Activated T-cell treated with anti-CD3 and anti-CD28 coated beads, Interleukin-2, amount 50 U/mL, for 4 hours (primary cell): ENCODE results near the gene RIOX2. TPM values are rescaled to one million over a fixed set of nuclear protein-coding genes. Genes with fewer than 3 reads are reported as not detected.
A peak's percentile ranks its signal among the peaks of the same experiment; 100 is the strongest.
"Not testable (repeated sequence)": the region's sequence is repeated elsewhere in the genome, so short reads cannot be mapped to it uniquely, and the experiment has no call there.

ENCODE experiments used
- ATAC-seq, 2 donors: fragments of 200-7000 bp; cut with Tn5 transposase; one replicate each; pipeline ENCODE4 v1.10.0; 2021
- DNase-seq: peaks from one replicate; pipeline ENCODE4 v3.0.0-alpha.2; 2020
- H3K27me3 Mint-ChIP-seq: one replicate; pipeline ENCODE4 v1.8.0; 2021; ENCODE audit warnings: low read depth, mixed read lengths
- H3K36me3 Mint-ChIP-seq: one replicate; pipeline ENCODE4 v1.8.0; 2022; ENCODE audit warnings: mixed read lengths; ENCODE audit not compliant: insufficient read depth
- H3K4me1 Mint-ChIP-seq: one replicate; pipeline ENCODE4 v1.8.0; 2021; ENCODE audit warnings: low read depth, mixed read lengths
- H3K4me3 Mint-ChIP-seq: one replicate; pipeline ENCODE4 v1.8.0; 2021; ENCODE audit warnings: mild to moderate bottlenecking, moderate library complexity, mixed read lengths
- H3K9me3 Mint-ChIP-seq: one replicate; pipeline ENCODE4 v1.8.0; 2021; ENCODE audit warnings: mixed read lengths
- total RNA-seq, 3 donors: library from RNA; stranded (reverse); gene quantifications; one replicate each; pipeline ENCODE4 v1.2.1, GENCODE V29; 2021

Gene RIOX2
- total RNA-seq: 10 to 100 TPM; 51.2 to 61.3 (median 56.3) TPM

GRCh38 chr3:97971679-97972567 lies at the start of gene RIOX2:
RIOX2 (minus strand) TSS chr3:97972431; CDS start chr3:97967593, 4,838 bp downstream.
- peak within 1 kb of the TSS; percentile 86 for H3K4me3 Mint-ChIP-seq
- H3K4me1 Mint-ChIP-seq: peaks cover 54% of the 10 kb centered on the region
- H3K36me3 Mint-ChIP-seq: peaks cover 10% of the 10 kb centered on the region
- peak; percentile 92 for ATAC-seq
- DNase-seq: peak; percentile 77
- no peaks in the 10 kb centered on the region for H3K9me3 Mint-ChIP-seq
- H3K27me3 Mint-ChIP-seq: no peaks in the 10 kb centered on the region

DNA sequence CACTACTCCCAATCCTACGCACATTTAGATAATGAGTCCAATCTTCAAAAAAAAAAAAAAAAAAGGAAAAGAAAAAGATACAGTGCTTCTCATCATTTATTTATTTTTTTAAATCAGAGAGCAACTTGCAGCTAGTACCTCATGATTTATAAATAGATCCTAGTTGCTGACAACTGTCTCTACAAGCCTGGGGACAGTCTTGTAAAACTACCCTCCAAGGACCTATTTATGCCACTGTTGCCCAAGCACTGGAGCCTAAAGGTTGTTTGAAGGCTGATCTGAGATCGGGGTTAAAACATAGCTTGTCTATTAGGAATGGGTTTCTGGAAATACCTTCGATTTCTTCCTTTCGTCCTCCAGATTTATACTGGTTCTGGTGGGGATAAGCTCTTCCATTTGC lies 48.2 kb upstream of the RIOX2 start:
- Mint-ChIP-seq H3K4me3 (no peak overlapping the region), H3K4me1 (peaks cover 4% of the 10 kb centered on the region), H3K9me3 (no peaks in the 10 kb centered on the region), H3K27me3 (peaks cover 3% of the 10 kb centered on the region), H3K36me3 (no peaks in the 10 kb centered on the region)
- DNase-seq (no peak), ATAC-seq (no peak)

- ATAC-seq (no peak), DNase-seq (no peak)
- Mint-ChIP-seq H3K9me3 (no peaks in the 10 kb centered on the region), H3K4me3 (no peak overlapping the region), H3K36me3 (no peaks in the 10 kb centered on the region), H3K27me3 (peaks cover 3% of the 10 kb centered on the region), H3K4me1 (peaks cover 3% of the 10 kb centered on the region)
These were observed 46.1 kb upstream of the RIOX2 start for GRCh38 chr3:98018301-98018700.

GRCh38 chr3:98014268-98014585 lies 42.0 kb upstream of the RIOX2 start:
- H3K27me3 Mint-ChIP-seq: no peaks in the 10 kb centered on the region
- DNase-seq (no peak), ATAC-seq (no peak)
- H3K36me3 Mint-ChIP-seq: no peaks in the 10 kb centered on the region
- H3K4me3 Mint-ChIP-seq: no peak overlapping the region
- no peaks in the 10 kb centered on the region for H3K4me1 Mint-ChIP-seq
- H3K9me3 Mint-ChIP-seq: no peaks in the 10 kb centered on the region

- H3K27me3 Mint-ChIP-seq: no peaks in the 10 kb centered on the region
- ATAC-seq: no peak
These were observed 41.4 kb upstream of the RIOX2 start for GRCh38 chr3:98013411-98014267.

GRCh38 chr3:98012979-98013378 lies 40.7 kb upstream of the RIOX2 start:
- no peaks in the 10 kb centered on the region for H3K27me3 Mint-ChIP-seq
- H3K36me3 Mint-ChIP-seq: no peaks in the 10 kb centered on the region
- DNase-seq: no peak
- no peak overlapping the region for H3K4me3 Mint-ChIP-seq
- no peaks in the 10 kb centered on the region for H3K9me3 Mint-ChIP-seq
- H3K4me1 Mint-ChIP-seq: no peaks in the 10 kb centered on the region
- no peak for ATAC-seq

More at GRCh38 chr3:98013411-98014267, 41.4 kb upstream of the RIOX2 start:
- H3K36me3 Mint-ChIP-seq: no peaks in the 10 kb centered on the region
- no peaks in the 10 kb centered on the region for H3K9me3 Mint-ChIP-seq
- DNase-seq: no peak
- no peaks in the 10 kb centered on the region for H3K4me1 Mint-ChIP-seq
- no peak overlapping the region for H3K4me3 Mint-ChIP-seq

DNA sequence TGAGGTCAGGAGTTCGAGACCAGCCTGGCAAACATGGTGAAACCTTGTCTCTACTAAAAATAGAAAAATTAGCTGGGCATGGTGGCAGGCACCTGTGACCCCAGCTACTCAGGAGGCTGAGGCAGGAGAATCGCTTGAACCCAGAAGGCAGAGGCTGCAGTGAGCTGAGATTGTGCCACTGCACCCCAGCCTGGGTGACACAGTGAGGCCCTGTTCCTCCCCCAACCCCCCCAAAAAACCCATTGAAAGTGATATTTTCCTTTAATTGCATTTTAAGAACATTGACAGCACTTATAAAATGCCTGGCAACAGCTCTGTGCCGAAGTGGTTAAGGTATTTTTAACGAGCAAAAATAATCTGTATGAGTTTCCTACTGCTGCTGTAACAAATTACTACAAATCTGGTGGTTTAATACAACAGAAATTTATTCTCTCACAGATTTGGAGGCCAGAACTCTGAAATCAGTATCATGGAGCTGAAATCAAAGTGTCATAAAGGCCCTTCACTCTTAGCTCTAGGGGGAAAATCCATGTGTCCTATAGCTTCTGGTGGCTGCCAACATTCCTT lies 38.7 kb upstream of the RIOX2 start:
- not testable (repeated sequence) for ATAC-seq, DNase-seq, H3K9me3 Mint-ChIP-seq, H3K4me3 Mint-ChIP-seq, H3K4me1 Mint-ChIP-seq, H3K27me3 Mint-ChIP-seq, H3K36me3 Mint-ChIP-seq

- Mint-ChIP-seq H3K27me3 (no peaks in the 10 kb centered on the region), H3K4me3 (no peak overlapping the region), H3K4me1 (no peaks in the 10 kb centered on the region), H3K36me3 (no peaks in the 10 kb centered on the region), H3K9me3 (no peaks in the 10 kb centered on the region)
- DNase-seq (no peak), ATAC-seq (no peak)
These were observed 38.1 kb upstream of the RIOX2 start for GRCh38 chr3:98010194-98010882.

DNA sequence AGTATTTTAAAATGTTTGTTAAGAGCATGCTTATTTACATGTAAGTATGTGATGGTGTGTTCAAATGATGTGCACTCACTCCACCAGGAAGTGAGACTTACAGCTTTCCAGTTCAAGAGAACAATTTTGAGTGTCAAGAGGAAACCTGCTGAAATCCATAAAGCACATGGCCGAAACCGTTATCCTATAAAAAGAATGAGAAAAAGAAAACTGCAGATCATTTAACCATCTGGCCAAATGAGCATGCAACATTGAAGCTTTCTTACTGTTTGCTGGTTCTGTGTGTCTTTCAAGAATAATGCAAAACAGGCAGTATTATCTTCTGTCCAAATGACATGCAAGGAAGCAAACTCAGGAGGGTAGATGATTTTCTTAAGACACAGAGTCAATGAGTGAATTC lies 36.6 kb upstream of the RIOX2 start:
- no peaks in the 10 kb centered on the region for H3K27me3 Mint-ChIP-seq
- ATAC-seq (no peak), DNase-seq (no peak)
- peaks cover 3% of the 10 kb centered on the region for H3K4me1 Mint-ChIP-seq
- H3K9me3 Mint-ChIP-seq: no peaks in the 10 kb centered on the region
- H3K36me3 Mint-ChIP-seq: no peaks in the 10 kb centered on the region
- no peak overlapping the region for H3K4me3 Mint-ChIP-seq

- peaks cover 10% of the 10 kb centered on the region for H3K4me1 Mint-ChIP-seq
- H3K36me3 Mint-ChIP-seq: no peaks in the 10 kb centered on the region
- no peaks in the 10 kb centered on the region for H3K27me3 Mint-ChIP-seq
These were observed 33.2 kb upstream of the RIOX2 start for GRCh38 chr3:98005438-98005837.

DNA sequence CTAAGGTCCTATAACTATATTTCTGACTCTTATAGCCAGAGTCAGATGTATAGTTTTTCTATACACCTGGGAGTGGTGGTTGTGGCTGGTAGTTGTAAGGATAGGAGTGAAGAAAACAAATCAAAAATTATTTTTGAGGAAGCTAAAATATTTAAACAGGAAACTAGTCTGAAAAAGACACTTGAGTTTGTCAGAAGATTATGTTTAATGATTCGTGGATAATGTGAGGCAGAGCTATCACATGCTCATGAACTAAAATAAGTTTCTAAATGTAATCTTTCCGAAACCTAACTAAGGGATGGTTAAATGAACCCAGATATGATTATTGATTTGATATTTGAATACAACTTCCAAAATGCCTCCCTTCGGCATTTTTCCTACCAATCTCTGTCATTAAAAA lies 32.5 kb upstream of the RIOX2 start:
- DNase-seq (no peak), ATAC-seq (no peak)
- no peak overlapping the region for H3K4me3 Mint-ChIP-seq
- peaks cover under 1% of the 10 kb centered on the region for H3K27me3 Mint-ChIP-seq
- no peaks in the 10 kb centered on the region for H3K9me3 Mint-ChIP-seq
- H3K4me1 Mint-ChIP-seq: peaks cover 10% of the 10 kb centered on the region
- no peaks in the 10 kb centered on the region for H3K36me3 Mint-ChIP-seq

More at GRCh38 chr3:98005438-98005837, 33.2 kb upstream of the RIOX2 start:
- no peak for DNase-seq
- ATAC-seq: no peak
- Mint-ChIP-seq H3K4me3 (no peak overlapping the region), H3K9me3 (no peaks in the 10 kb centered on the region)

DNA sequence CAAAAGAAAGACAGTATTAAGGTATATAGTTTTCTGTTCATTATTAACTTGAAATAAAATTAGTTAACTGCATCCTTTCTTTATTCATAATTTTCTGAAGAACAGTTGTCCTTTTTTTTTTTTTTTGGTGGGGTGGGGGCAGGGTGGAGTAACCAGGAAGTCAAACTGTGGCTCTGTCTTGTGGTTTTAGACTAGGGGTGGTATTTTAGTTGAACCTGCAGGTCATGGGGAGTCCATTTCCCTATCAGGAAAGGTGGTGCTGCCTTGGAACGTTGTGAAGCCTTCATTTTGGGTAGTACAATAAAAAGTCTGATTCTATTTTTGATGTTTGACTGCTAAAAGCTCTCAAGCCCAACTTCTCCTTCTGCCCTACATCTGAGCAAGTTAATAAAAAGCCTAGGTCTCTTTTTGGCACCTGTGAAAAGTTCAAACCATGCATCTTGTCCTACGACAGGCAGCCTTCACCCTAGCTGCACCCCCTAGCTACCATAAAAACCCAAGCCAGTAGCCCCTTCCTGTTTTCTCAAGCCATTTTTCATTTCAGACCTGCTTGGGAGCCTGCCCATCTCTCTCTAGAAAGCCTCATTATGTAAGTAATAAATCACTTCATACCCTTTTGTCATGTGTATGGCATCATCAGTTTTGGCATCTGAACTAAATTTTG lies 31.2 kb upstream of the RIOX2 start:
- peaks cover 10% of the 10 kb centered on the region for H3K4me1 Mint-ChIP-seq
- H3K9me3 Mint-ChIP-seq: no peaks in the 10 kb centered on the region
- peaks cover 2% of the 10 kb centered on the region for H3K27me3 Mint-ChIP-seq
- no peaks in the 10 kb centered on the region for H3K36me3 Mint-ChIP-seq
- H3K4me3 Mint-ChIP-seq: no peak overlapping the region
- ATAC-seq: no peak
- no peak for DNase-seq

GRCh38 chr3:98002717-98003116 lies 30.5 kb upstream of the RIOX2 start:
- ATAC-seq (no peak), DNase-seq (no peak)
- Mint-ChIP-seq H3K4me3 (no peak overlapping the region), H3K27me3 (peaks cover 2% of the 10 kb centered on the region), H3K4me1 (peaks cover 10% of the 10 kb centered on the region), H3K36me3 (no peaks in the 10 kb centered on the region), H3K9me3 (no peaks in the 10 kb centered on the region)

GRCh38 chr3:97999994-98000393 lies 27.8 kb upstream of the RIOX2 start:
- Mint-ChIP-seq H3K4me3 (no peak overlapping the region), H3K4me1 (peaks cover 10% of the 10 kb centered on the region), H3K9me3 (no peaks in the 10 kb centered on the region), H3K27me3 (peaks cover 2% of the 10 kb centered on the region), H3K36me3 (no peaks in the 10 kb centered on the region)
- ATAC-seq (no peak), DNase-seq (no peak)
